Thoracic aorta (tissue), 2 donors: Measurements from ENCODE around the gene CCDC12. TPM values are rescaled to one million over a fixed set of nuclear protein-coding genes. Genes with fewer than 3 reads are reported as not detected.

Source experiments
- ATAC-seq: fragments of 150-250 bp; one replicate; pipeline ENCODE4 v1.8.0; 2017; ENCODE audit warnings: low read depth; ENCODE audit not compliant: insufficient number of reproducible peaks, low FRiP score
- DNase-seq: peaks from one replicate; pipeline ENCODE4 v3.0.0-alpha.2; 2020; ENCODE audit warnings: low spot score
- H3K27ac ChIP-seq, 2 donors: fragments of 200-600 bp; sonication (generic); 1 replicate in 1 of 2; 2 replicates in 1 of 2; pipeline ENCODE4 v1.5.1; 2016; ENCODE audit warnings: mild to moderate bottlenecking in 2 of 2, moderate library complexity in 2 of 2
- H3K27me3 ChIP-seq: fragments of 200-600 bp; sonication (generic); replicated peaks from 2 replicates; pipeline ENCODE4 v1.6.0; 2016; ENCODE audit warnings: mild to moderate bottlenecking; ENCODE audit not compliant: insufficient read depth
- H3K36me3 ChIP-seq: fragments of 200-600 bp; sonication (generic); one replicate; pipeline ENCODE4 v1.5.1; 2016
- H3K4me1 ChIP-seq, 2 donors: fragments of 200-600 bp; sonication (generic); 1 replicate in 1 of 2; 2 replicates in 1 of 2; pipeline versions ENCODE4 v1.5.1 to v1.6.0; 2016; ENCODE audit warnings: low read depth in 2 of 2, mild to moderate bottlenecking in 1 of 2; ENCODE audit not compliant: control insufficient read depth in 1 of 2
- H3K4me3 ChIP-seq: fragments of 200-600 bp; sonication (generic); 2 replicates; pipeline ENCODE4 v1.5.1; 2016; ENCODE audit warnings: mild to moderate bottlenecking
- H3K9me3 ChIP-seq: fragments of 200-600 bp; sonication (generic); 2 replicates; pipeline ENCODE4 v1.5.1; 2016
- CTCF ChIP-seq: fragments of 200-600 bp; sonication (generic); IDR thresholded peaks from one replicate; pipeline ENCODE4 v1.5.1; 2019; ENCODE audit warnings: antibody characterized with exemption
- total RNA-seq, 2 donors: library from RNA; depleted of rRNA; stranded (reverse); fragments of >200 nt; gene quantifications; one replicate each; pipeline versions ENCODE4 v1.1.0 to v1.2.3, GENCODE V29; 2016

Gene CCDC12
- total RNA-seq, 2 donors from 2014 or later = 29.8 to 58.8 TPM

- Histone ChIP-seq H3K27me3 (no peaks in the 10 kb centered on the region), H3K27ac (no peak overlapping the region), H3K4me1 (peaks cover 13 to 31% of the 10 kb centered on the region in 2 donors), H3K4me3 (no peak overlapping the region), H3K9me3 (no peaks in the 10 kb centered on the region), H3K36me3 (no peaks in the 10 kb centered on the region)
- DNase-seq = no peak
- no peak for TF ChIP-seq CTCF
- no peak for ATAC-seq
Measured at GRCh38 chr3:46903341-46904302, 72.9 kb downstream of the CCDC12 start.

- Histone ChIP-seq H3K4me3 (no peak overlapping the region), H3K36me3 (no peaks in the 10 kb centered on the region), H3K9me3 (no peaks in the 10 kb centered on the region), H3K27me3 (no peaks in the 10 kb centered on the region), H3K27ac (no peak overlapping the region), H3K4me1 (peaks cover 15 to 26% of the 10 kb centered on the region in 2 donors)
- DNase-seq (no peak), ATAC-seq (no peak)
- TF ChIP-seq CTCF = no peak
Measured at GRCh38 chr3:46902188-46902631, 74.3 kb downstream of the CCDC12 start.

GRCh38 chr3:46901591-46902187, 74.9 kb downstream of the CCDC12 start:
- no peak for DNase-seq
- TF ChIP-seq CTCF = no peak
- Histone ChIP-seq H3K9me3 (no peaks in the 10 kb centered on the region), H3K27me3 (no peaks in the 10 kb centered on the region), H3K27ac (no peak overlapping the region), H3K4me1 (peaks cover 15 to 26% of the 10 kb centered on the region in 2 donors), H3K4me3 (no peak overlapping the region), H3K36me3 (no peaks in the 10 kb centered on the region)
- no peak for ATAC-seq

GRCh38 chr3:46901061-46901460, 75.5 kb downstream of the CCDC12 start:
- ATAC-seq (no peak), DNase-seq (no peak)
- Histone ChIP-seq H3K4me3 (no peak overlapping the region), H3K27ac (no peak overlapping the region), H3K27me3 (no peaks in the 10 kb centered on the region), H3K9me3 (no peaks in the 10 kb centered on the region), H3K36me3 (no peaks in the 10 kb centered on the region), H3K4me1 (peaks cover 15 to 26% of the 10 kb centered on the region in 2 donors)
- no peak for TF ChIP-seq CTCF

- no peak overlapping the region for H3K4me3 ChIP-seq
- no peak overlapping the region for H3K27ac ChIP-seq
- H3K4me1 ChIP-seq = peaks cover 15 to 26% of the 10 kb centered on the region in 2 donors
- TF ChIP-seq CTCF = no peak
- no peaks in the 10 kb centered on the region for H3K36me3 ChIP-seq
- ATAC-seq (no peak), DNase-seq (no peak)
- no peaks in the 10 kb centered on the region for H3K9me3 ChIP-seq
- no peaks in the 10 kb centered on the region for H3K27me3 ChIP-seq
Measured at GRCh38 chr3:46900356-46900755, 76.2 kb downstream of the CCDC12 start.
